SK-MEL-5 (cell line): ENCODE measurements around the gene RABL6. TPM values are rescaled to one million over a fixed set of nuclear protein-coding genes. Genes with fewer than 3 reads are reported as not detected.
"Not testable (repeated sequence)": the region's sequence is repeated elsewhere in the genome, so short reads cannot be mapped to it uniquely, and the experiment has no call there.

Source experiments
- DNase-seq: peaks from one replicate; pipeline ENCODE4 v3.0.0-alpha.2; 2016; ENCODE audit warnings: low read depth, low spot score
- in situ Hi-C: cut with HindIII; loops from 2 replicates; pipeline ENCODE4 v1.10.0; 2016; ENCODE audit warnings: low sequenced_read_pairs, high pct_unique_total_duplicates, low pct_unique_long_range_greater_than_20kb
- total RNA-seq: library from RNA; depleted of rRNA; stranded (reverse); fragments of >200 nt; shearing (Covaris generic); gene quantifications from 2 replicates; pipeline ENCODE4 v1.2.3, GENCODE V29; 2014

The RABL6 gene
- total RNA-seq, 1 experiment from 2014 or later = 57.4 TPM

DNA sequence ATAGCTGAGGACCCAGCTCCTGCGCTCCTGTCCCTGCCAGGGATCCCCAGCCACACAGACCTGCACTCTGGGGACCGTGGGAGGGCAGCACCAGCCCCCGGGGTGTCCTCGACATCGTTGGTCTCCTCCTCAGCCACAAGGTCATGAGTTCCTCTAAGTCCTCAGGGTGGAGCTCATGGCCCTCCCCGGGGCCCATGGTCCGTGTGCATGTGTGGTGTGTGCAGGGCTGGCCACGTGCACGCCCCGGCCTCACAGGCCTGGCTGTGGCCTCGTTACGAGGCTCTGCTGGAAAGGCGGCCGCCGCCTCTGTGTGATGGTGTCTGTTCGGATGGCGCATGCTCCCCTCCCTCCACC lies 18.4 kb downstream of the RABL6 start:
- in situ Hi-C loops = no loop called here
- no peak for DNase-seq

DNA sequence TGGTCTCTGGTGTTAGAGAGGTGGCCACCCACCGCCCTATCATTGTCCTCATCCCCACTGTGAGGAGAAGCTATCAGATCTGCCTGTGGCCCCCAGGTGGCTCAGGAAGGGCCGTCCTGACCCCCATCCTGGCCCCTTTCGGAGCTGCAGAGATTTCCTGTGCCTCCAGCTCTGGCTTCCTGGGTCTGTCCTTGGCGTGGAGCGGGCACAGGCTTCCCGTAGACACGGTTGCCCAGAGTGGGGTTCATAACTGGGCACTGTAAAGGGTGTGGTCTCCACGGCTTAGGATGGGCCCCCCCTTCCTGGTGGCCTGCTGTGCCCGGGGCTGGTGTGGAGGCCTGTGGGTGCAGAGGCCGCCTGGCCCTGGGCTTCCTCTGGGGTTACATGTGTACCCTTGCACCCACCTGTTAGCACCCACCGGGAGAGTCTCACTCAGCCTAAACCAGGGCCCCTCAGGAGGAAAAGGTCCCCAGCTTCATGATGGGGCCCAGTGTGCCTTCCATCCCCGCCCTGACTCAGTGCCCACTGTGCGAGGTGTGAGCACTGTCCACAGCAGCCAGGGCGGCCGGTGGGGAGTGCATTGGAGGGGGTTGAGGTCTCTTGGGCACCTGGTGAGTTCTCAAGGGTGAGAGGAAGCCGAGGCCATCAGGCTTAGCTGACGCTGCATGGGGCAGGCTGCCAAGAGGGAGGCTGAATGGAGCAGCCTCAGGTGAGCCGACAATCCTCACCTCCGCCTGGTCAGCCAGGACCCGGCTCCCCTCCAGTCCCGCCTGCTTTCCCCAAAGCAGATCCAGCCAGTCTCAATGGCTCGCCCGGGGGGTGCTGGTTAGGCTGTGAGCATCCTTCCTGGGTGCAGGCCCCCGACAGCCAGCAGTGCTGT lies 19.2 kb downstream of the RABL6 start:
- no peak for DNase-seq
- in situ Hi-C loops = no loop called here

DNA sequence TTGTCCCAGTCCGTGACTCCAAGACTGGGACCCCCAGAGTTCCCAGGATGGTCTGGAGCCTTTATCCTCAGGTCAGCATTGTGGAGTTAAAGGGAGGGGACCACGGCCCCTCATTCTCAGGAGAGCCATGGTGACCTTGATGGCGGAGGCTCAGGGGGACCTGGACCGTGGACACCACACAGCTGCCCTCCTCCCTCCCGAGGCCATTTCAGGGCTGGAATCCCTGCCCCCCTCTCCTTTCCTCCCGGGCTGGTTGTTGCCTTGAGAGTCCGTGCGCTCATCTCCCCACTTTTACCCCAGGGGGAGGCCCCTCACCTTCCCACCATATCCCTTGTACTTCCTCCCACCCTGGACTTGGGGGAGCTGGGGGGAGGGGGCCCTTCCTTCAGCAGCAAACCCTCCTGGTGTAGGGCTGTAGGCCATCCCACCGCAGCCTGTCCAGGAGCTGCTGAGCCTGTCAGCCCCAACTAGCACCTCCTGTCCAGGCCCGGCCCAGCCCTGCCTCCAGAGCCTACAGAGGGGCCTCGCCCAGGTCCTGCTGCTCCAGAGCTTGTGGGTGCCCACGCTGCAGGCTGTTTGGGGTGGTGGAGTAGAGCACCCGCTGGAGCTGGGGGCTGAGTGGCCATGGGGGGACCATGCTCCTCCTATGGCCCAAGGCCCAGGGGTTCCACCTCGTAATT lies 20.2 kb downstream of the RABL6 start:
- no peak for DNase-seq
- in situ Hi-C loops = no loop called here

DNA sequence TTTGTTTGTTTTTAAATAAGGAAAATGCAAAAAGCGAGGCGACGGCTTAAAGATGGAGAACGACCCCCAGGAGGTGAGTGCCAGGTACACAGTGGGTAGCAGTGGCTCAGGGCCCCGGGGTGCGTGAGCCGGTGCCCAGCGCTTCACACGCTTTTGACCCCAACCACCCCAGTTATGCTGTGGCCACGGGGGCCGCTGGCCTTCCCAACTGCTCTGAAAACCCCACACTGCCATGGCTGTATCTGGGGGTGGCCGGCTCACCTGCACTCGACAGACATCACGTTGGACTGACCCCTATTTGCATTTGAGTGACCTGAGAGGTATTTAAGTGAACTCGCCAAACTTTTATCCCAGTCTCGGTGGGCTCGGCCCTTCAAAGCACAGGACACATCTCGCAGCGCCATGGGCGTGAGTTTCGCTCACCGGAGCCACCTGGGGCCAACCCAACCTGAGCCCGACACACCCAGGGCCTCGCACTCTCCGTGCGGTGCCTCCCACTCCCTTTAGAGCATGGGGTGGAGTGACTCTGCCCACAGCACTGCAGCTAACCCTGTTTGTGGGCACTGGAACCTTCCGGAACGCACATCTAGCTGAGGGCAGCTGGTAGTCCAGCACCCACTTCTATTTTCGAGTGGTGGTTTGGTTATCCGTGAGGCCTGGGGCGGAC lies 20.9 kb downstream of the RABL6 start:
- in situ Hi-C loops = no loop called here
- DNase-seq = no peak

DNA sequence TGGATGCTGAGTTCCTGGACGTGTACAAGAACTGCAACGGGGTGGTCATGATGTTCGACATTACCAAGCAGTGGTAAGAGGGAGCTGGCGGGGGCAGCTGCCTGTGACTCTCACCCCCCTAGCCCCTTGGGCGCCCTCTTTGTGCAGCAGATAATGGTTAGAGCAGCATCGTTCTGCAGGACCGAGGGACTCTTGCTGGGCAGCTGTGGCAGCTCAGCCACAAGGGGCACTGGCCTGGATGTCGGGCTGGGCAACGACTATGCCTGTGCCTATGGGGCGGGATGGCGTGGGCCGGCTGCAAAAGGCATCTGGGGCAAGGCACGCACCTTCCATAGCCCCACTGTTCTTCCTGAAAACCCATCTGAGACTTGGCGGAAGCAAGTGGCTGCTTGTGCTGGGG lies 21.7 kb downstream of the RABL6 start:
- no peak for DNase-seq
- in situ Hi-C loops = no loop called here

DNA sequence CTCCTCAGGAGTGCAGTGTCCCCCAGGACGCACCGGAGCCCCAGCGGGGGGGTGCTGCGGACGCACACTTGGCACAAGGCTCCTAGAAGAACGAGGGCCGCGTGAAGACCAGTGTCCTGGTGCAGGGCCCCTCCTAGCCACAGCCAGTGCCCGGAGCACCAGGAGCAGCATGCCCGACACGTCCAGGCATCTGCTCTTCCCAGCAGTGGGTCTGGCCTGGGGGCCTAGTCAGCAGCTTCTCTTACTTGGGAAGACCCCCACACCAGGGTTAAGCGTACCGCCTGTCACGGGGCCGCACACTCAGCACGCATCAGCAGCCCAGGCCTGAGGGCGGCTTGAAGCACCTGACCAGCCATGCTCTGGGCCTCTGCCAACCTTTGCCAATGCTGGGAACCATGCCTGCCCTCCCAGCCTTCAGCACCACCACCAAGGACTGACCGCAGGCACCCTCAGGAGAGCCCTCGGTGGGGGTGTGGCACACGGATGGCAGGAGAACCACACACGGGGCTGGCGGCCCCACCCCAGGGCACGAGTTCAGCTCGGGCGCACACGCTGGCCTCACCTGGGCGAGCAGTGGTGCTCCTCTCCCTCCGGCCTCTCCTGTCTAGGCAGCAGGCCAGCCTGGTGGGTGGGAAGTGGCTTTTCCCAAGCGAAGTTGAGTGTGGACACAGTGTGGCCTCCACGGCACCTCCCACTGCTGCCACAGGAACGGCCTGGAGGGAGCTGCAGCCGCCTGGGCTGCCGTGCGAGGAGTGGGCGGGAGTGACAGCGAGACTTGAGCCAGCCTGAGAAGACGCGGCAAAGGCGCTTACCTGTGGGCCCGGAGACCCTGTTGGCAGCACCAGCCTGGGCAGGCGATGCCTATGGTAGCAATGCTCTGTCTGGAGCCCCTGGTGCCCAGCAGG lies 22.5 kb downstream of the RABL6 start:
- in situ Hi-C loops = no loop called here
- DNase-seq = no peak

DNA sequence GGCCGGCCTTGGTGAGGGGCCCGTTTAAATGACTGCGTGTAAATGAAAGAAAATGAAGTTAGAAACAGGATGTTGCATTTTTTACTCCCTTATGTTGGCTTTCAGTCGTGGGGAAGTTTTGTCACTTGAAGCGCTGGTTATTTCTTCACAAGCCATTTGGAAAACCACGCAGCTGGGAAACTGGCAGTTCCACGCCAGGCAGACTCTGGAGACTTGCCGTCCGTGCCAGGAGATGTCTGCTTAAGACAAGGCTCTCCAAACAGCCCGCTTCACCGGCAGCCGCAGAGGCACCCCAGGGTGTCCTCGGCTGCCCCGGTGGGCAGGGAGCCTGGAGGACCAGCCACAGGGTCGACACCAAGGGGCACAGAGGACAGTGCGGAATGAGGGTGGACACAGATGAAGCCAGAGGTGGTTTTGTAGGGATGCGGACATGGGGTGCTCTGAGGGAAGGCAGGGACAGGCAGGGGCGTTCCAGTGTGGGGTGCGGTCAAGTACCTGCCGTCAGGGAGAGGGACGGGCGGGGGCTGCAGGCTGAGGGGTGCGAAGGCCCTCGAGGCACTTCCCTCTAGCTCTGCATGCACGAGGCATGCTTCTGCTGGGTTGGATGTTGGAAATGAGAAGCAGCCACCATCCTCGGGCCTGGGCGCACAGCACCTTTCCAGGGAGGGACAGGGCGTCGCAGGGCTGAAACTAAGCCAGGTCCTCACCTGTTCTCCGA lies 23.4 kb downstream of the RABL6 start:
- in situ Hi-C loops = no loop called here
- DNase-seq = no peak

DNA sequence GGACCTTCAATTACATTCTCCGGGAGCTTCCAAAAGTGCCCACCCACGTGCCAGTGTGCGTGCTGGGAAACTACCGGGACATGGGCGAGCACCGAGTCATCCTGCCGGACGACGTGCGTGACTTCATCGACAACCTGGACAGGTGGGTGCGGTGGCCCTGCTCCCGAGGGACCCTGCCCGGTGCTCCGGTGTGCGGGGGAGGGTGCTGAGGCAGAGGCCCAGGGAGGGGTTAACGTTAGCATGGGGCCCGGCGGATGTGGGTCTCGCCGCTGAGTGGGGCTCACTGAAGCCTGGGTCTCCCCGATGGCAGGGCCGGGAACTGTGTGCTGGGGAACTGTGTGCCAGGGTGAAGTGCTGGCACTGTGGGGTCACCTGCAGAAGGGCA lies 24.0 kb downstream of the RABL6 start:
- in situ Hi-C loops = no loop called here

DNA sequence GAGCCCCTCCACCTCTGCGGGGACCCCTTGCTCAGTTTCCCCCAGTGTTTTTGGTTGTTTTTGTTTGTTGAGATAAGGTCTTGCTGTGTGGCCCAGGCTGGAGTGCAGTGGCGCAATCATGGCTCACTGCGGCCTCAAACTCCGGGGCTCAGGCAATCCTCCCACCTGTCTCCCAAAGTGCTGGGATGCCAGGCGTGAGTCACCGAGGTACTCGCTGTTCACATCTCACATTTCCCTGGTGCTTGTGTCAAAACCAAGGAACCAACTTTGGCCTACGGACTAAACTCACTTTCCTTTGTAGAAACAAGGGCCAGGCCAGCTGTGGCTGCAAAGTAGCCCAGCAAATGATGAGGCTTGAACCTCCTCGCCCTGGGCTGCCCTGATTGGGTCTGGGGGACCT lies 24.8 kb downstream of the RABL6 start:
- in situ Hi-C loops = no loop called here

More for the DNA sequence above, 24.0 kb downstream of the RABL6 start:
- no peak for DNase-seq

DNA sequence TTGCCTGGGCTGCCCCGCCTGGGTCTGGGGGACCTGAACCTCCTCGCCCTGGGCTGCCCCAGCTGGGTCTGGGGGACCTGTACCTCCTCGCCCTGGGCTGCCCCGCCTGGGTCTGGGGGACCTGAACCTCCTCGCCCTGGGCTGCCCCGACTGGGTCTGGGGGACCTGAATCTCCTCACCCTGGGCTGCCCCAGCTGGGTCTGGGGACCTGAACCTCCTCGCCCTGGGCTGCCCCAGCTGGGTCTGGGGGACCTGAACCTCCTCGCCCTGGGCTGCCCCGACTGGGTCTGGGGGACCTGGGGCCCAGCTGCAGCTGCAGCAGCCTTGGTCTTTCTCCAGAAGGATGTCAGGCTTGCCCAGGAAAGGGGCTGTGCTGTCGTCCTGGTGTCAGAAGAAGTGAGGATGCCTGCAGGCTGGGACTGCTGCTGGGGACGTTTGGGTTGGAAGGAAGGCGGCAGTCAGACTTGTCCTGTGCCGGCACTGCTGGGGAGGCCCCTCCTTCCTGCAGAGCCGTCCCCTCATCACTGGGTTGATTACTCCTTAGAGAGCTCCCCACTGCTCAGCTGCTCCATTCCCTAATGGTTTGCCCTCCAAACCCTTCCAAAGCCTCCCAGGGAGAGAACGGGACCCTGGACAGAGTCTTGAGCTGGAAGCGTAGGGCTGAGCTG lies 25.8 kb downstream of the RABL6 start:
- DNase-seq, in situ Hi-C loops: not testable (repeated sequence)

More for the DNA sequence above, 24.8 kb downstream of the RABL6 start:
- DNase-seq = no peak

DNA sequence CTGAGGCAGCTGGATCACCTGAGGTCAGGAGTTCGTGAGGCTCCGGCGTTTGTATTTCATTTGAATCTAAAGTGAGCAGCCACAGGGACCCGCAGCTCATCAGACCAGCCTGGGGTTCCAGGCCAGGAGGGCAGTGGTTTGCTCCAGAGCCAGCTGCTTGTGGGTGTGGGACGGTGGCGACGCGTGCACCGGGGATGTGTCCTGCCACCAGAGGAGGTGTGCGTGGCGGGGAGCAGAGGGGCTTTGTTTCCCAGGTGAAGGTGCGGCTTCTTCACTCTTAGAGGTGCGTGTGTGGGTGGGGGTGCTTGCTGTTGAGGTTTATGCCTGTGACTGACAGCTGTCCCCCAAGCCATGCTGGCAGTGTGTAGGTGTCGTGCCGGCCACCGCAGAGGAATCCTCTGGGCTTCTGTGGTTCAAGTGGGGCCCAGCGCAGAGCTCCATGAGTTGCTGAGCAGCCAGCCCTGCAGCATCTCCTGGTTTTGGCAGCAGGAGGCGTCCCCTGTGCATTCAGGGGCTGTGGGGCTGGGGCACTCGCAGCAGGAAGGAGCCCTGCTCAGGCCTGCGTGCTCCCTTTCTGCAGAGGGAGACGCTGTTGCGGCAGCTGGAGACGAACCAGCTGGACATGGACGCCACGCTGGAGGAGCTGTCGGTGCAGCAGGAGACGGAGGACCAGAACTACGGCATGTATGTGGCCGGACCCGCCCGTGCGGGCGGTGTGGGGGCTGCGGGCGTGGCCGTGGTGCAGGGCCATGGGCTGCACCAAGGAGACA lies 27.6 kb downstream of the RABL6 start:
- no peak for DNase-seq
- in situ Hi-C loops = no loop called here

DNA sequence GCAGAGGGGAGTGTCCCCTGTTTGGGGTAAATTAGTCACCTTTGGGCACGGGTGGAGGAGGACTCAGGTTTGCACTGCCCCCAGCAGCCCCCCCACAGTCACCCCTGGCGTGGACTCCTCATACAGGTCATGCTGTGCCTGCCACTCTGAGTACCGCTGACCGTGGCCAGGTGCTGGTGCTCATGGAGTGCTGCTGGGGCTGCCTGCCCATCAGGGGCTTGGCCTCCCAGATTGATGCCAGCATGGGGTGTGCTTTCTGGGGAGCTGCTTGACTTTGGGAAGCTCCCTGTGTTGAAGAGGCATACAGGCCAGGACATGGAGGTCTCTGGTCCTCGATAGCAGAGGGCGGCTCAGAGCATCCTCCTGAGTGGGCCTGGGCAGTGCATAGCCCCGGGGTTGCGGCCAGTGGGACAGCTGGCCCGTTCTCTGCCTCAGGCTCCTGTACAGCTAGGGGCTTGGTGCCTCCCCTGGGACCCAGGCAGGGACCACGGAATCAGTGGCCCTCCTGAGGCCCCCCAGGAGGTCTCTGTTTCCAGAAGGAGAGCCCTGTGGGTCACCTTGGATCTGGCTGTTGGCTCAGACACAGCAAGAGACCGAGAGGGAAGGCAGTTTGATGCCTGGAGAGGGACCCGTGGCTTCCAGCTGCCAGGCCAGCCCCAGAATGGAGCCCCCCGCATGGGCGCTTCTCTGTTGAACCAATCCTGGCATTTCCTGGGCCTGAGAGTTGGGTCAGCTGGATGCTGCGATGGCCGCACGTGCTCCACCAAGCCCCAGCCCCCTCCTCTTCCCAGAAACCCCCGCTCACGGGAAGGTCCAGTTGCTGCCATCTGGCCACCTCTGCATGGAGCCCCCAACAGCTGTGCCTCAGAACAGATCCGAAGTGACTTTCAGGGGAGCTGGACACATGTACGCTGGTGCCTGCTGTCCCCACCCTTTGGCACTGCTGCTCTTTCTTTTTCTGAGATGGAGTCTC lies 28.5 kb downstream of the RABL6 start:
- DNase-seq = no peak
- in situ Hi-C loops = no loop called here

DNA sequence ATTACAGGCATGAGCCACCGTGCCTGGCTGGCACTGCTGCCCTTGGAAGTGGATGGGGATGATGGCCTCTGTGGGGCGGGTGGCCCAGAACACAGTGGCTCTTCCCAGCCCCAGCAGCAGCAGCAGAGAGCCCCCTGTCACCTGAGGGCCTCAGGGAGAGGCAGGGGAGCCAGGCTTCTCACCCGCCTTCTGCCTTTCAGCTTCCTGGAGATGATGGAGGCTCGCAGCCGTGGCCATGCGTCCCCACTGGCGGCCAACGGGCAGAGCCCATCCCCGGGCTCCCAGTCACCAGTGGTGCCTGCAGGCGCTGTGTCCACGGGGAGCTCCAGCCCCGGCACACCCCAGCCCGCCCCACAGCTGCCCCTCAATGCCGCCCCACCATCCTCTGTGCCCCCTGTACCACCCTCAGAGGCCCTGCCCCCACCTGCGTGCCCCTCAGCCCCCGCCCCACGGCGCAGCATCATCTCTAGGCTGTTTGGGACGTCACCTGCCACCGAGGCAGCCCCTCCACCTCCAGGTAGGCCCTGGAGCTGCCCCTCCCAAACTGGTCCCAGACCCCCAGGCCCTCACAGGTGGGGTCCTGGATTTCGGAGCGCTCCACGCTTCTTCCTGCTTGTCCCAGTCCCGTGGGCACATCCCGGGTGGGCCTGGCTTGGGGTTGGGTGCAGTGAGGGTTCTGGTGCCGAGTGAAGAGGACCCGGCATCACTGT lies 29.6 kb downstream of the RABL6 start:
- no peak for DNase-seq
- in situ Hi-C loops = no loop called here

DNA sequence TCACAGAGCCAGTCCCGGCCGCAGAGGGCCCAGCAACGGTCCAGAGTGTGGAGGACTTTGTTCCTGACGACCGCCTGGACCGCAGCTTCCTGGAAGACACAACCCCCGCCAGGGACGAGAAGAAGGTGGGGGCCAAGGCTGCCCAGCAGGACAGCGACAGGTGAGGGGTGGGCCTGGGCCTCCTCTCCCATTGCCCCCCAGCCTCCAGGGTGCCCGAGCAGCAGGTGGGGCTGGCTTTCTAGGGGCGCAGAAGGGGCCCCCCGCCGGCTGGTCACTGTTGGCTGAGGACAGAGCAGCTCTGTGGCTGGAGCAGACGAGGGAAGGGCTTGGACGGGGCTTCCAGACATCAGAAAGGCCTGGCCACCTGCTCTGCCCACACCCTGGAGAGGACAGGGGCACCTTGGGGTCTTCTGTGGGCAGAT lies 30.1 kb downstream of the RABL6 start:
- in situ Hi-C loops, DNase-seq: not testable (repeated sequence)
